Activated naive CD8-positive, alpha-beta T cell treated with anti-CD3 and anti-CD28 coated beads, Interleukin-2, amount 50 U/mL, for 24 hours (primary cell): ENCODE results near the gene PRDM13.
"Not testable (repeated sequence)": the region's sequence is repeated elsewhere in the genome, so short reads cannot be mapped to it uniquely, and the experiment has no call there.

Experiments
- ATAC-seq: fragments of 150-1000 bp; cut with Tn5 transposase; one replicate; pipeline ENCODE4 v1.10.0; 2021
- DNase-seq: peaks from one replicate; pipeline ENCODE4 v3.0.0; 2021
- H3K27ac Mint-ChIP-seq: one replicate; pipeline ENCODE4 v1.8.0; 2021; ENCODE audit warnings: mild to moderate bottlenecking, mixed read lengths
- H3K27me3 Mint-ChIP-seq: one replicate; pipeline ENCODE4 v1.8.0; 2021; ENCODE audit warnings: mixed read lengths
- H3K36me3 Mint-ChIP-seq: one replicate; pipeline ENCODE4 v1.8.0; 2021; ENCODE audit warnings: low read depth, mixed read lengths
- H3K4me1 Mint-ChIP-seq: one replicate; pipeline ENCODE4 v1.8.0; 2021; ENCODE audit warnings: mixed read lengths
- H3K4me3 Mint-ChIP-seq: one replicate; pipeline ENCODE4 v1.8.0; 2021; ENCODE audit warnings: mild to moderate bottlenecking, moderate library complexity, mixed read lengths
- H3K9me3 Mint-ChIP-seq: one replicate; pipeline ENCODE4 v1.8.0; 2021; ENCODE audit warnings: mixed read lengths

The PRDM13 gene

GRCh38 chr6:99608886-99609482 lies 2.4 kb downstream of the PRDM13 start:
- no peak for ATAC-seq
- H3K36me3 Mint-ChIP-seq, result no peaks in the 10 kb centered on the region
- H3K27ac Mint-ChIP-seq, result no peak overlapping the region
- no peak overlapping the region for H3K4me3 Mint-ChIP-seq
- peaks cover 83% of the 10 kb centered on the region for H3K27me3 Mint-ChIP-seq
- H3K9me3 Mint-ChIP-seq, result peaks cover 8% of the 10 kb centered on the region
- H3K4me1 Mint-ChIP-seq, result peaks cover 43% of the 10 kb centered on the region
- peak; percentile 1 for DNase-seq

DNA sequence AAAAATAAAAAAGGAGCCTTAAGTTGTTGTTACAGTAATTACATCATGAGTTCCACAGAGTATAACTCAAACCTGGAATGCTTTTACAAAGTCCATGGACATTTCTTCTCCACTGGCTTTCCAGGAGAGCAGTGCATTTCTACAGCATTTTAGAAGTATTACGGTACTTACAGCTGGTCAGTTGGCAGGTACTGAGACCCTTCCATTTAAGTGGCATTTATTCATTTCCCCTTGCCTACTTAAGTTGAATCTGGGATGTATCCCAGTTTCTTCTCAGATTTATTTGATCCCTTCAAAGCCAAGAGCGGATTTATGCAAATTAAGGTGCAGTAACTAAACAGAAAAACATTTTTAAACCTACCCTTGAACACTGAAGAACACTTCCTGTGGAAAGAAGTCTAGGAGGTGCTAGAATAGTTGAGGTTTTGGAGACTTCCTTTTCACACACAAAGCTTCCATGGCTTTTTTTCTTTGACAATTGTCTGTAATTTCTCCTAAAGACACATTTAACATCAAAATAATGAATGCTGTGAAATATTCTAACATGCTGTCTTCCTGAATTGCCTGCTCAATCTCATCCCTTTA lies 3.4 kb downstream of the PRDM13 start:
- H3K27ac Mint-ChIP-seq, result peak overlapping the region; percentile 7
- H3K9me3 Mint-ChIP-seq, result peaks cover 8% of the 10 kb centered on the region
- H3K27me3 Mint-ChIP-seq, result peaks cover 81% of the 10 kb centered on the region
- DNase-seq (no peak), ATAC-seq (no peak)
- H3K4me3 Mint-ChIP-seq, result no peak overlapping the region
- H3K36me3 Mint-ChIP-seq, result no peaks in the 10 kb centered on the region
- peaks cover 41% of the 10 kb centered on the region for H3K4me1 Mint-ChIP-seq

- no peak overlapping the region for H3K27ac Mint-ChIP-seq
- peaks cover 81% of the 10 kb centered on the region for H3K27me3 Mint-ChIP-seq
- ATAC-seq, result peak; percentile 56
Measured at GRCh38 chr6:99611148-99611547, 4.5 kb downstream of the PRDM13 start.

GRCh38 chr6:99612551-99613408 lies 6.1 kb downstream of the PRDM13 start:
- Mint-ChIP-seq H3K27me3 (peaks cover 83% of the 10 kb centered on the region), H3K4me3 (no peak overlapping the region), H3K27ac (no peak overlapping the region), H3K4me1 (peaks cover 34% of the 10 kb centered on the region), H3K9me3 (peaks cover 8% of the 10 kb centered on the region), H3K36me3 (peaks cover 2% of the 10 kb centered on the region)
- DNase-seq, result peak; percentile 6
- ATAC-seq, result no peak

More at GRCh38 chr6:99611148-99611547, 4.5 kb downstream of the PRDM13 start:
- no peaks in the 10 kb centered on the region for H3K36me3 Mint-ChIP-seq
- peak; percentile 2 for DNase-seq
- H3K4me1 Mint-ChIP-seq, result peaks cover 36% of the 10 kb centered on the region
- H3K4me3 Mint-ChIP-seq, result no peak overlapping the region
- peaks cover 8% of the 10 kb centered on the region for H3K9me3 Mint-ChIP-seq

GRCh38 chr6:99613409-99613704 lies 6.7 kb downstream of the PRDM13 start:
- H3K4me1 Mint-ChIP-seq, result peaks cover 31% of the 10 kb centered on the region
- peaks cover 11% of the 10 kb centered on the region for H3K9me3 Mint-ChIP-seq
- ATAC-seq (peak; percentile 59), DNase-seq (peak; percentile 56)
- H3K27ac Mint-ChIP-seq, result no peak overlapping the region
- no peak overlapping the region for H3K4me3 Mint-ChIP-seq
- peaks cover 82% of the 10 kb centered on the region for H3K27me3 Mint-ChIP-seq
- peaks cover 2% of the 10 kb centered on the region for H3K36me3 Mint-ChIP-seq

DNA sequence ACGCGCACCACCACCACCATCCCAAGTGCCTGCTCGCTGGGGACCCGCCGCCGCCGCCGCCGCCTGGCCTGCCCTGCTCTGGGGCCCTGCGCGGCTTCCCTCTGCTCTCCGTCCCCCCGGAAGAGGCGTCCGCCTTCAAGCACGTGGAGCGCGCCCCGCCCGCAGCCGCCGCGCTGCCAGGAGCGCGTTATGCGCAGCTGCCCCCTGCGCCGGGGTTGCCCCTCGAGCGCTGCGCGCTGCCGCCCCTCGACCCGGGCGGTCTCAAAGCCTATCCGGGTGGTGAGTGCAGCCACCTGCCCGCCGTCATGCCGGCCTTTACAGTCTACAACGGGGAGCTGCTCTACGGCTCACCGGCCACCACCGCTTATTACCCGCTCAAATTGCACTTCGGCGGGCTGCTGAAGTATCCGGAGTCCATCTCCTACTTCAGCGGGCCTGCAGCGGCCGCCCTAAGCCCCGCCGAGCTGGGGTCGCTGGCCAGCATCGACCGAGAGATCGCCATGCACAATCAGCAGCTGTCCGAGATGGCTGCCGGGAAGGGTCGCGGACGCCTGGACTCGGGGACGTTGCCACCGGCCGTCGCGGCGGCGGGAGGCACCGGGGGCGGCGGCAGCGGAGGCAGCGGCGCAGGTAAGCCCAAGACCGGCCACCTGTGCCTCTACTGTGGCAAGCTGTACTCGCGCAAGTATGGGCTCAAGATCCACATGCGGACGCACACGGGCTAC lies 7.2 kb downstream of the PRDM13 start:
- H3K4me1 Mint-ChIP-seq, result peaks cover 31% of the 10 kb centered on the region
- H3K4me3 Mint-ChIP-seq, result peak overlapping the region; percentile 59
- H3K36me3 Mint-ChIP-seq, result peaks cover 2% of the 10 kb centered on the region
- H3K27ac Mint-ChIP-seq, result no peak overlapping the region
- peak; percentile 34 for DNase-seq
- peaks cover 13% of the 10 kb centered on the region for H3K9me3 Mint-ChIP-seq
- H3K27me3 Mint-ChIP-seq, result peaks cover 79% of the 10 kb centered on the region
- ATAC-seq, result peak; percentile 53

GRCh38 chr6:99614430-99615186 lies 8.0 kb downstream of the PRDM13 start:
- Mint-ChIP-seq H3K9me3 (peaks cover 8% of the 10 kb centered on the region), H3K4me1 (peaks cover 29% of the 10 kb centered on the region), H3K36me3 (peaks cover 2% of the 10 kb centered on the region), H3K4me3 (peak overlapping the region; percentile 59), H3K27ac (peak overlapping the region; percentile 5), H3K27me3 (peaks cover 77% of the 10 kb centered on the region)
- ATAC-seq (no peak), DNase-seq (peak; percentile 27)

GRCh38 chr6:99617131-99617530 lies 10.5 kb downstream of the PRDM13 start:
- H3K4me3 Mint-ChIP-seq, result no peak overlapping the region
- peaks cover 5% of the 10 kb centered on the region for H3K9me3 Mint-ChIP-seq
- DNase-seq (no peak), ATAC-seq (no peak)
- H3K27me3 Mint-ChIP-seq, result peaks cover 74% of the 10 kb centered on the region
- H3K4me1 Mint-ChIP-seq, result peaks cover 9% of the 10 kb centered on the region
- peaks cover 2% of the 10 kb centered on the region for H3K36me3 Mint-ChIP-seq
- H3K27ac Mint-ChIP-seq, result no peak overlapping the region

DNA sequence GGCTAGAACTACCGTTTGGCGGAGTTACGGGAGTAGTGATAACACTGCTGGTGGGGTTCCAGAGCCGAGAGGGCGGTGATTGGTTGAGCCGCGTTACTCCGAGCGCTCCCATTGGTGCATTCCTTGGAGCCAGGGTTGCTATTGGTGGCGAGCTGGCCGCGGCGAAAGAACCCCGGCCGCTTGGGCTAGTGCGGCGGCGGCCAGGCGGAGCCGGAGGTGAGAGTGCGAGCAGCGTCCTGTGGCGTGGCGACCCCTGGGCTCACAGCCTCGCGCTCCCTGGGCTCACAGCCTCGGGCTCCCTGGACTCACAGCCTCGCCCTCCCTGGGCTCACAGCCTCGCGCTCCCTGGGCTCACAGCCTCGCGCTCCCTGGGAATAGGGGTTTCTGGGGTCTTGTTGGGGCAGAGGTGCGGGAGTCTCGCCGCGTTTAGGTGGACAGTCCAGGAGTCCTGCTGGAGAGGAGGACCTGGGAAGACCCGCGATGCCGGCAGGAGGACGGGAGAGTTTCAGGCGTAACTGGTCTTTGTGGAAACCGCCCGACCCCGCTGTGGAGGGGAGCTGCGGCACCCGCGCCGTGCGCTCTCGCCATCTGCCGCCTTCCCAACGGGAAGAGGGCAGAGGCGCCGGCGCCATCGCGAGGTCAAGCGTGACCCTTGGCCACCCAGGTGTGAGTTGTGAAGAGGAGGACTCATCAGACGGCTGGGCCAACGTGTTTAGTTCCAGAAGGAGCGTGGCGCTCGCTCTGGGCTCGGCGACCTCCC lies 12.2 kb downstream of the PRDM13 start:
- H3K27me3 Mint-ChIP-seq, result peaks cover 71% of the 10 kb centered on the region
- H3K27ac Mint-ChIP-seq, result no peak overlapping the region
- no peak overlapping the region for H3K4me3 Mint-ChIP-seq
- H3K36me3 Mint-ChIP-seq, result peaks cover 2% of the 10 kb centered on the region
- H3K9me3 Mint-ChIP-seq, result peaks cover 5% of the 10 kb centered on the region
- ATAC-seq (no peak), DNase-seq (no peak)
- H3K4me1 Mint-ChIP-seq, result peaks cover 9% of the 10 kb centered on the region

- Mint-ChIP-seq H3K4me3 (no peak overlapping the region), H3K27ac (no peak overlapping the region), H3K27me3 (peaks cover 71% of the 10 kb centered on the region)
Measured at GRCh38 chr6:99619409-99619762, 12.8 kb downstream of the PRDM13 start.

GRCh38 chr6:99622044-99622443 lies 15.4 kb downstream of the PRDM13 start:
- not testable (repeated sequence) for DNase-seq, H3K4me1 Mint-ChIP-seq, H3K4me3 Mint-ChIP-seq, H3K27ac Mint-ChIP-seq, ATAC-seq, H3K36me3 Mint-ChIP-seq, H3K9me3 Mint-ChIP-seq
- peaks cover 59% of the 10 kb centered on the region for H3K27me3 Mint-ChIP-seq

More at GRCh38 chr6:99619409-99619762, 12.8 kb downstream of the PRDM13 start:
- no peak for ATAC-seq
- peaks cover 5% of the 10 kb centered on the region for H3K9me3 Mint-ChIP-seq
- peaks cover 2% of the 10 kb centered on the region for H3K36me3 Mint-ChIP-seq
- H3K4me1 Mint-ChIP-seq, result peaks cover 8% of the 10 kb centered on the region
- DNase-seq, result no peak

DNA sequence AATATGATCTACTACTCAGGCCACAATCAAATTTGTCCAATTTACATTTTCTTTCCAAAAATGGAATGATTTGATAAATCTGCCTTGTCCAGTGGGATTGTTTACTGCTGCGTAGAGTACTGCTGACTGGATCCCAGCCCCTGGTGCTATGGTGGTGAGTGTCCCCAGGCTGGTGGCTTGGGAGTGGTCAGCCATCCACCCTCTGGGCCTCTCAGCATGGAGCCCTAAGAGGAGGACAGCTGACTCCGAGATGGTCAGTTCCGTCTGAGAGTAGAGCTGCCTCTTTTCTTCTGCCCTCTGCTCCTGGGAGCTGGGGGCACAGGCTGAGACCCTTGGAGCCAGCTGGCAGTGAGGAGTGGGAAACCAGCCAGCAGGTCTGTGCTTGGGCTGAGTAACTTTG lies 22.7 kb downstream of the PRDM13 start:
- H3K27ac Mint-ChIP-seq, result no peak overlapping the region
- no peaks in the 10 kb centered on the region for H3K9me3 Mint-ChIP-seq
- ATAC-seq (no peak), DNase-seq (no peak)
- H3K36me3 Mint-ChIP-seq, result no peaks in the 10 kb centered on the region
- no peaks in the 10 kb centered on the region for H3K4me1 Mint-ChIP-seq
- peaks cover 32% of the 10 kb centered on the region for H3K27me3 Mint-ChIP-seq
- H3K4me3 Mint-ChIP-seq, result no peak overlapping the region

DNA sequence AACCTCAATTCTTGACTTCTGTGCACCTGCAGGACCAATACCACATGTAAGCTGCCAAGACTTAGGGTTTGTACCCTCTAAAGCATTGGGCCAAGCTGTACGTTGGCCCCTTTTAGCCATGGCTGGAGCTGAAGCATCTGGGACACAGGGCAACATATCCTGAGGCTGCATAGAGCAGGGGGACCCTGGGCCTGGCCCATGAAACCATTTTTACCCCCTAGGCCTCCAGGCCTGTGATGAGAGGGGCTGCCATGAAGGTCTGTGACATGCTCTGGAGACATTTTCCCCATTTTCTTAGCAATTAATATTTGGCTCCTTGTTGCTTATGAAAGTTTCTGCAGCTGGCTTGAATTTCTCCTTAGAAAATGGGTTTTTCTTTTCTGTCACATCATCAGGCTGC lies 31.0 kb downstream of the PRDM13 start:
- H3K27me3 Mint-ChIP-seq, result peaks cover 19% of the 10 kb centered on the region
- no peak for ATAC-seq
- H3K4me3 Mint-ChIP-seq, result no peak overlapping the region
- no peaks in the 10 kb centered on the region for H3K4me1 Mint-ChIP-seq
- H3K27ac Mint-ChIP-seq, result no peak overlapping the region
- no peak for DNase-seq
- peaks cover 6% of the 10 kb centered on the region for H3K36me3 Mint-ChIP-seq
- H3K9me3 Mint-ChIP-seq, result peaks cover 26% of the 10 kb centered on the region
